ENCODE results near the gene ZNF155.

DNA sequence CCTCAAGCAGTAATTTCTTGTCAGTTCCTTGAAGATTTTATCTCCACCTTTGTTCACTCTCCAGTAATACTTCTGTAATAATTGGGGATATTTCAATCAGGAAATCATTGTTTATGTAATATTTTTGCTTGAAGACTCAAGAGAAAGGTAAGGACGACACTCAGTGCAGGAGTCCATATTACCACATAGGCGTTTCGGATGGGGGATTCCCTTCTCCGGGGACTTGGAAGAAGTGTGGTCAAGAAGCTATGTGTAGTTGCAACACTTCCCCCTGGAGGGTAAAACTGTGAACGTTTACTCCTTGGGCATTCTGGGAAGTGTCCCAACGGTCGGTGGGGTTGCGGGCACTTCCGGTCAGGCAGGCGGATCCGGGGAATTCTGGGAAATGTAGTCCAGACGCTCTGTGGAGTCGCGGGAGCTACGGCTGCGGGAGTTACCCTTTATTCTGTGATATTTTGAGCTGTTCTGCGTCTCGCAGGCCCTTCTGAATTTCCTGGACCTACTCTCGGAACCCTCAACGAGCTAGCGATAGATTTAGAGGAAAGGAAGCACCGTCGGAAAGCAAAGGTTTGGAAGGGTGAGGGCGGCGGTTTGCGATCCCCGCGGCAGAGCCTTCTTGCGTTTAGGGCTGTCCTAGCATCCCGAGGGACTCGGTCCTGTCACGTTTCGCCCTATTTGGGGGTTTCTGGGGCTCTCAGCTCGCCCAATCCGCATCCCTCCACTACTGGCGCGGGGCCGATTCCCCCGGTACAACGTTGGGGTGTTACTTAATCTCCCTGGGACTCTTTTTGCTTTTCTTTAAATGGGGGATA lies 32.9 kb upstream of the ZNF155 start, which contains the start of gene ZNF221:
- TF ChIP-seq ESRRA (IDR thresholded peaks at IDR 0.05; ENCODE audit: low read length), result no peak
- no peak for TF ChIP-seq ZNF274 (IDR thresholded peaks at IDR 0.05; ENCODE audit: insufficient read depth, insufficient read length)
- no peak for TF ChIP-seq RFX5 (IDR thresholded peaks at IDR 0.05; ENCODE audit: low read depth, low read length)
